Suppressor macrophage treated with lipopolysaccharide for 1 hour (primary cell): Measurements from ENCODE around the gene CHD3.

Experiments
- DNase-seq, 3 donors: peaks; one replicate each; pipeline ENCODE4 v3.0.0-alpha.2; 2020 to 2022

The CHD3 gene

DNA sequence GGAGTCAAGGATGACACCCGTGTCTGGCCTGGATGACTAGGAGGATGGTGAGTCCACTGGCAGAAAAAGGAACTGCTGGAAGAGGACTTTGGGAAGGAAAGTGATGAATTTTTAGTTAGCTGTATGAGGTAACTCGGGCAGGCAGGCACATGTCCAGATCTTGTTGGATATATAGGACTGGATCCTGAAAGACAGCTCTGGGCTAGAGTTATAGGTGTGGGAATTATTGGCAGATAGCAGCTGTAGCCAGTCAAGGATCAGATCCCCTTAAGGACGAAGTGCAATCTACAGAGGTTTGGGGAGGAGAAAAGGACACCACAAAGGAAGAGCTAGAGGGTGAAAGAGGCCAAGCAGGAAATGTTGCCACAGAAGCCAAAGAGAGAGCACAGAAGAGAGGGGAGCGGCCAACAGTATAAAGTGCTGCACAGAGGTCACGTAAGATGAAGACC lies 20.7 kb upstream of the CHD3 start:
- DNase-seq = peak in 2 of 3 donors; percentile 61

DNA sequence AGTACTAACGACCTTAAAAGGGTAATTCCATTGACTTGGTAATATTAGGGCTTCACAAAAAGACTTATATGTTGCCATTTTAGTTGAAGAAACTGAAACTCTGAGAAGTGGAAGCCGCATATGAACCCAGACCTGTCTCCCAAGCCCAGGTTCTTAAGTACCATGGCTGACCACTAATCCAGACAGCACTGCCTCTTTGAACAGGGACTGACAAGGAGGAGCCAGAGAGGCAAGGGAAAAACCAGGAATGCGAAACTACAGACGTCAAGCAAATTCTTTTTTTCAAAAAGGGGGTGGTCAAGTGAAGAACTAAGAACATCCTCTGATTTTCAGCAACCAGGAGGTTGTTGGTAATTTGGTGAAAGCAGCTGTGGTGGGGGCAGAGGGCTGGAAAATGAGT lies 15.5 kb upstream of the CHD3 start:
- peak in 2 of 3 donors; percentile 38 to 43 for DNase-seq

DNA sequence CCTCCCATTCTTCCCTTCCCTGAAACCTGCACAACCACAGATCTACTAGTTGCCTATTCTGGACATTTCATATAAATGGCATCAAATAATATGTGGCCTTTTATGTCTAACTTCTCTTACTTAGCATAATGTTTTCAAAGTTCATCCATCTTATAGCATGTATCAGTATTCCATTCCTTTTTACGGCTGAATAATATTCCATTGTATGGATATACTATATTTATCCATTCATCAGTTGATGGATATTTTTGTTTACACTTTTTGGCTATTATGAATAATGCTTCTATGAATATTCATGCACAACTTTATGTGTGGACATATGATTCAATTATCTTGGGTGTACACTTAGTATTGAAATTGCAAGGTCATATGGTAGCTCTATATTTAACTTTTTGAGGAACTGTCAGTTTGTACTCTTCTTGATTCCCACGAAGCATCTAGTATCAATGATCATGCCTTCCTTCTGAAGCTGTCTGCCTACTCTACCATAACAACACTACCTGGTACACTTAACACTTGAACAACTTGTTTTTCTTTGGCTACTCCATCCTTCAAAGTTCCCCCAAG lies 12.7 kb upstream of the CHD3 start:
- DNase-seq = no peak

DNA sequence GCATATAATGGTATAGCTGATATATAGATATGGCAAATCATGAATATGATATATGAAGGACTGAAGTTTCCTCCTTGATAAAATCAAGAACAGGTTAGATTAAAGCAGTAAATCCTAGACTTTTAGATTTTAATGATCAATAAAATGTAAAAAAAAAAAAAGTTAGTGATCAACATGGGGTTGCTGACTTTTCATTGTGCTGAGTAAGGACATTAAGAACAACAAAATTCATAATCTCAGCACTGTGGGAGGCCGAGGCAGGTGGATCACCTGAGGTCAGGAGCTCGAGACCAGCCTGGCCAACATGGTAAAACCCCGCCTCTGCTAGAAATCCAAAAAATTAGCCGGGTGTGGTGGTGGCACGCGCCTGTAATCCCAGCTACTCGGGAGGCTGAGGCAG lies 10.4 kb upstream of the CHD3 start:
- DNase-seq = no peak

DNA sequence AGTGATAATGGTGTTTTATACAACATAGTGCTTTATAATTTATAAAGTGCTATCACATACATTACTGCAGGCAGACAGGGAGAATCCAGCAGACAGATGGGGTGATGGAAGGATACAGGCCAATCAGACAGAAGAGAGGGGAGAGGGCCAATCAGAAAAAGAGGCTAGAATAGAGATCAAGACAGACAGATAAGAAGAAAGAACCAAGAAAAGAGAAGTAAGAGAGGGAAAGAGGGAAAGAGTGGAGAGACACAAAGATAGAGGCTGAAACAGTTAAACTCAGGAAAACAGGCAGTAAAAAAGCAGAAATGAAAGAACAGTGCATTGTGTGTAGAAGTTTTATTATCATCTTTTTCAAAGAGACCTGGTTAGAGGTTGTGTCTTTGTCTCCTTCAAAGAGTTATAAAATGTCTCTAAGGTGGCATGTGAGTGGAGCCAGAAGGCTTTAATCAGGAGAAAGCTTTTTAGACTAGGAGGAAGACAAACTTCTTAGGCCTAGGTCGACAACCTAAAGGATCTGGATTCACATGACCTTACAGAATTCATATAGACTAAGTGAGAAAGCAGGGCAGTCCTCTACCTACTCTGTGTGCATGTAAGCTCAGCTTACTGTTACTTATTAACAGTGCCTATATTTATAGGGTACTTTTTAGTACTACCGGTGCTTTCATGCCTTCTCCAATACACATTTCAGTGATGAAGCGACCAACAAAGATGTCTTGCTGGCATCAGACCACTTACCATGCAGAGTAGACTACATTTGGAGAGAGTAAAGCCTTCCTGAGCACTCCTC lies 8.3 kb upstream of the CHD3 start:
- DNase-seq = no peak

DNA sequence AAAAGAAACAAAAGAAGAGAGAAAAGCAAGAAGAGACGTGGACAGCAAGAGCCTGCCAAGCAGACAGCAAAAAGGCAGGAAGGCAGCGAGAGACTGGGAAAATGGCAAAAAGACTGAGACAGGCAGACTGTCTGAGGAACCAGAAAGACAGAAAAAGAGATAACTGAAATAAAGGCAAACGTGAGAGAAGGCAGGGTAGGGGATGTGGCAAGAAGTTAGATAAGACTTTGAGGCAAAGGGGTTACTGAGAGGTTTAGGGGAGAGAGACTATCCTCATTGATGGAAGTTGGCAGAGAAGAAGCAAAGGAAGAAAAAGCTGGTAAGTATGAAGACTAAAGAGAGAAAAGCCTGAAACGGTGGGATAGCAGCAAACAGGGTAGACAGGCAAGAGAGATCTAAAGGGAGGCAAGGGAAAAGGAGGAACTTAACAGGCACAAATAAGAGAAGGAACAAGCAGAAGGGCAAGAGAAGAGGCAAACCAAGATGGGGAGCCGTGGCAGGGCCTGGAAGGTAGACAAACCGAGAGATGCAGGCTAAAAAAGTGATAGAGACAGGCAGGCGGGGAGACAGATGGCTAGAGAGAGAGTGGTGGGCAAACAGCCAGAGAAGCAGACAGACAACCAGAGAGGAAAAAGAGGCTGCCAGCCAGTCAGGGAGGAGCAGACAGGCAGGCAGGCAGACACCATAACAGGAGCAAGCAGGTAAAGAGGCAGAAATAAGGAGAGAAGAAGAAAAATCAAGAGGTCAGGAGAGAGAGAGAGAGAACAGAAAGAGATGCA lies 7.1 kb upstream of the CHD3 start:
- no peak for DNase-seq

DNA sequence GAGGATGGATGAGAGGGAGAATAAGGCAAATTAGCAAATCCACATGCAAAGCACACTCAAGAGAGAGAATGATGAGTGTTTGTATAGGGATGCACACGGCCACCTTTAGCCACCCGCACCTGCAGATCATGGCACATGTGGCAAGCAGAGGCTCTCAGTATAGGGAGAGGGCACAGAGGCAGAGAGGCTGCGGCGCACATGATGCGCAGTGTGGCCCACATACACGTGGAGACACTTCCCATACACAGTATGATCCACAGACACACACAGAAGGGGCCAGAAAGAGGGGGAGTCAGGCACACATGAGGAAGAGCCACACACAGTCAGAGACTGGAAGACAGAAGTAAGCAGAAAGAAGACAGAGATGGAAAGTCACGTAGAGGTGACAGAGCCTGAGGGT lies 6.5 kb upstream of the CHD3 start:
- DNase-seq = no peak

DNA sequence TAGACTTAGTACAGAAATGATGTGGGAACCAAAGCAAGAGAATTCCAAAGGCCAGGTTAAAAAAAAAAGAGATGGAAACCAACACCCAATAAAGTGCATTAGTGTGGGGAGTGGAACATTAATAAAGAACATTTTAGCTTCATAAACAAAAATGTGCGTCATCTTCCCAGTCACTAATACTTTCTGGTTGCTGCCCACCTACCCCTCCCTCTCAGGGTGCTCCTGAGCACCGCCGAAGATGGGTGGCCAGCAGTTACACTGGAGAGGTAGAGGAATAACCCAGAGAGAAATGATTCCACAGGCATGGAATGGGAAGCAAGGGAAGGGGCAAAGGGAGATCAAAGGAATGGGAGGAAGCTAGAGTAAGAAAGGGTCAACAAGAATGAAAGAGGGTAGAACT lies 6.0 kb upstream of the CHD3 start:
- DNase-seq = no peak

DNA sequence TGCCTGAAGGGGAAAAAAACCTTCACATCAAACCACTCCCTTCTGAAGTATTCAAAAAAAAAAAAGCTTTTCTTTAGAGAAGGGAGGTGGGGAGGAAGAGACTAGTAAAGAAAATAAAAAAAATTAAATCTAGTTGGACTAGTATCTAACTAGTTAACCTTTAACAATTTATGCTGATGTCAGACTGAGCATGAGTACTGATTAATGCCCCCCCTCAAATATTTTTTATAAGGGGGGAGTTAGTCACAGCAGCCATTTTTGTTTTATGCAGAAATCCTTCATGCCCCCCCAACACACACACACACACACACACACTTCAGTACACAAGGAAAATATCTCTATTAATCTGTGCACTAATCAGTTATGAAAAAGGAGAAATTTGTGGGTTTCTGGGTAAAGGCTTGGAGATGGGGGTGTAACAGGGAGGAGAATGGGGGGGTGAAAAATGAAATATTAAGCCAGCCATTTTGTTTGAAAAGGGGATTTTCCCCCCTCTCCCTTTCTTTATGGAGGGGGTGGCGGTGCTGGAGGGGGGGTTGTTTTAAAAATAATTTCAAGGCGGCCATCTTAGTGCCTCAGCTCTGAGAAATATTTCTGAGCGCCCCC lies 4.7 kb upstream of the CHD3 start:
- DNase-seq = no peak

DNA sequence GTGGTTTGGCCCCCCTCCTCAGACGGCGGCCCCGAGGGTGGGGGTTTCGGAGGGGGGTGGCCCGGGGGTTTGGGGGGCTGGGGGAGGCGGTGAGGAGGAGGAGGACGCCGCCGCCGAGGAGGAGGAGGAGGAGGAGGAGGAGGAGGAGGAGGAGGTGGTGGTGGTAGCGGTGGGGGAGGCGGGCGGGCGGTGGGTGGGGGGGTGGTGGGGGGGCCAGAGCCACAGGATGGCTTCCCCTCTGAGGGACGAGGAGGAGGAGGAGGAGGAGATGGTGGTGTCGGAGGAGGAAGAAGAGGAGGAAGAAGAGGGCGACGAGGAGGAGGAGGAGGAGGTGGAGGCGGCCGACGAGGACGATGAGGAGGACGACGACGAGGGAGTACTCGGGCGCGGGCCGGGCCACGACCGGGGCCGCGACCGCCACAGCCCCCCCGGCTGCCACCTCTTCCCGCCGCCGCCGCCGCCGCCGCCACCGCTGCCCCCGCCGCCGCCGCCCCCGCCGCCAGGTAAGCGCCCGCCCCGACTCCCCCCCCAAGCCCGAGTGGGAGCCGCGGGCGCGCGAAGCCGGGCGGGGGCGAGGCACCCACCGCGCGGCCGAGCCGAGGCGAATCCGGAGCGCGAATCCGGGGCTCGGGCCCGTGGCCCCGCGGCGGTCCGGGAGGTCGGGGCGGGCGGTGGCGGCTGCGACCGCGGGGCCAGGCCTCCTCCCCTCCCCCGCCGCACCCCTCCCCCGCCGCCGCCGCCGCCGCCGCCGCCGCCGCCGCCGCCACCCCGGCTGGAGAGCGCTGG lies 3.8 kb upstream of the CHD3 start:
- no peak for DNase-seq

DNA sequence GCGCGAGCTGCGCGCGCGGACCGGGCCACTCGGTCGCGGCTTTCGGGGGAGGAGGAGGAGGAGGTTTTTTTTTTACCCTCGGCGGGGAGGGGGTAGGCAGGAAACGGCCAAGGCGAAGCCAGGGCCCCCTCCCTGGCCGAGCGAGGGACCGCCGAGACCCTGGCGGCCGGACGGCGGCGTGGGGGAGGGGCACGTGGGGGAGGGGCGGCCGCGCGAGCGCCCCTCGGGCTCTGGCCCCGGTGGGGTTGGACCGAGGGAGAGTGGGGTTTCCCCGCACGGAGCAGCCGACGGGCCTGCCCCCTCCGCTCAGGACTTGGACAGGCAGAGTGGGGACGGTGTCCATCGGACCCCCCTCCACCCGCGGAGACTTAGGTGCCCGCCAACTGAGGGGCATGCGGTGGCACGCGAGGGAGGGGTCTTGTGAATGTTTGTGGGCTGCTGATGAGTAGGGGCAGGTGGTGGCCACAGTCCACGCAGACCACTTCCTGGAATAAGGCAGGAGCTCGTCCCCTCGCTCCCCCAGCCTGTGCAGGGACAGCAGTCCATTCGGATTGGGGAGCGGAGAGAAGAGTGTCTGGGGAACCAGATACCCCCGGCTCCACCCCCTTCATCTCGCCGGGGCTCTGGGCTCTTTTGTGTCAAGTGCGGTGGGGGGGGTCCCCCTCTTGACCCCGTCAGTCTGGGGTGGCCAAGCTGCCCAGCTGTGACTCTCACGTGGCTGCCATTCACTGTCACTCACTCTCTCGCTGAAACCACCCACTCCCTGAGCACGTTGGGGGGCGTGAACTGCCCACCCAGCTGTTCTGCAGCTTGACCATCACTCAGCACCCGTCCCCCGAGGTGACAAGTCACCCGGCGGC lies 3.0 kb upstream of the CHD3 start:
- peak in 2 of 3 donors; percentile 34 to 66 for DNase-seq

DNA sequence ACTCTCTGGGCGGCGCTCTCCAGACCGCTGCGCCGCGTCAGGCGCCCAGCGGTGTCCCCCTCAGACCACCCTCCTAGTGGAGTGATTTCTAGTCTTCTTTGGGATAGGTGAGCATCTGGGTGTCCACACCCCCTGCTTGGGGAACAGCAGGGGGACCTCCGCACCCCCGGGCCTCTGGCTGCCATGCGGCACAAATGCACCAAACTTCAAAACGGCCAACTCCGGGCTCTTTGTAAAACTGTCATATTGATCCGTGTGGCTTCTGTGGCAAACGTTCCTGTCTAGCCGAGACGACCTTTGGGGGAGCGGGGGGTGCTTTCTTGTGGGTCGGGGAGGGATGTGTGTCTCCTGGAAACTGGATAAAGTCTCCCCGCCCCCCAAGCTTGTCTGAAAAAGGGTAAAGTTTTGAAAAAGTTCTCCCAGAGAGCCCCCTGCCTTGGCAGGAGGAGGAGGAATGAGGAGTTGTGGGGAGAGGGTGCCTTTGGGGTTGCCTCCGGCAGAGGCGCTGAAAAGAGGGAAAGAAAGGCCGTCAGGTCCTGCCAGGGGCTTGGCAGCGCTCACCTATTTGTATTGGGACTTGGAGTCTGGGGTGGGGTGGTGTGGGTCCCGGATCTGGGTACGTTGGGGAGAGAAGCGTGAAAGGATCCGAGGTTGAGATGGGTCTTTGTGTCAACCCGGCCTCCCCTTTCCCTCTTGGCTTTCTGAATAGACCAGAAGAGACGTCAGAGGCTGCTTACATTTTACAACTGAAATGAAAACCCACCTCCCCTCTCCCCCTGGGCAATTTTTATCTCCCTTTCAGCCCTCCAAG lies 2.2 kb upstream of the CHD3 start:
- no peak for DNase-seq

DNA sequence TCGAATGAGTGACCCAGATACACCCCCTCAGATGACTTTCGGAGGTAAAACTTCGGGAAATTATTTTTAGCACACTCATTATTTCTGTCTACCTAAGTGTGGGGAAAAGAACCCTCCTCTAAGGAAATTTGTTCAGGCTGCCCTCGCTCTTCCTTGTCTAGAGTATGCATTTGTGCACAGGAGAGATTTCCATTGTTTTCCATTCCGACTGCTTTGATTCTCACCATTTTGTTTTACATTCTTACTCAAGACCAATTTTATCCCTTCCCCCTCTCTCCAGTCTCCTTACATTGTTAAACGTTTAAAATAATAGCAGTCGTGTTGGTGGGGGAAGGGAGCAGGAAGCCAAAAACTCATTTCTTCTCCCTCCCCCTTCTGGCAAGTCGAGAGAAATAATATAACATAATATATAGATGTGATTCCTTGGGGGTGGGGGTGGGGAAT lies 1.5 kb upstream of the CHD3 start:
- no peak for DNase-seq

DNA sequence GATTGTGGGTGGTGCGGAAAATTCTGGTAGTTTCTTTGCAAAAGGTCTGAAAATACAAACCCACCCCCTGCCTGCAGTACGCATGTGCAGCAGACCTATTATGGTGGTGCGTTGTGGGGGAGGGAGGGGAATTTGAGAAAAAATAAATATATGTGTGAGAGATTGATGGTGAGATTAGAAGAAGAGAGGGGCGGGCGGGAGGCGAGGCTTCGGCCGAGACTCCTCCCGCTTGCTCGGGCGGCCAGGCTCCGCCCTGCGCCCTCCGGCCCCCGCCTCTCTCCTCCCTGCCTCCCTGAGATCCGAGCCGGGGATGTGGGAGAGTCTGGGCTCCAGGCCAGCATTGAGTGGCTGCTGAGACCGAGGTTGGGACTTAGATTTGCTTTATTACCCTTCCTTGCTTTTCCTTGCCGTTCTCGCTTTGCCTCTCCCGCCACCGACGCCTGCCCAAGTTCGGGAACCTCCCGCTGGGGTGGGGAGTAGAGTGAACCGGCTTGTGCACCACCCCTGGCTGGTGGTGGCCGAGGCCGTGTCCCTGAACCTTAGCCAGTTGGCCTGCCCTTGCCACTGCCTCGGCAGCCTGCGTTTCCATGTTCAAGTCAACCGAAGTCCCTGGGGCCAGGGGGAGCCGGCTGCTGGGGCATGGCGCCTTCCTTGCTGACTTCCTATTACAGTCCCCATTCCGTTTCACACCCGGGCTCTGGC lies 956 bp upstream of the CHD3 start:
- DNase-seq = peak; percentile 79 to 92 (median 84)

DNA sequence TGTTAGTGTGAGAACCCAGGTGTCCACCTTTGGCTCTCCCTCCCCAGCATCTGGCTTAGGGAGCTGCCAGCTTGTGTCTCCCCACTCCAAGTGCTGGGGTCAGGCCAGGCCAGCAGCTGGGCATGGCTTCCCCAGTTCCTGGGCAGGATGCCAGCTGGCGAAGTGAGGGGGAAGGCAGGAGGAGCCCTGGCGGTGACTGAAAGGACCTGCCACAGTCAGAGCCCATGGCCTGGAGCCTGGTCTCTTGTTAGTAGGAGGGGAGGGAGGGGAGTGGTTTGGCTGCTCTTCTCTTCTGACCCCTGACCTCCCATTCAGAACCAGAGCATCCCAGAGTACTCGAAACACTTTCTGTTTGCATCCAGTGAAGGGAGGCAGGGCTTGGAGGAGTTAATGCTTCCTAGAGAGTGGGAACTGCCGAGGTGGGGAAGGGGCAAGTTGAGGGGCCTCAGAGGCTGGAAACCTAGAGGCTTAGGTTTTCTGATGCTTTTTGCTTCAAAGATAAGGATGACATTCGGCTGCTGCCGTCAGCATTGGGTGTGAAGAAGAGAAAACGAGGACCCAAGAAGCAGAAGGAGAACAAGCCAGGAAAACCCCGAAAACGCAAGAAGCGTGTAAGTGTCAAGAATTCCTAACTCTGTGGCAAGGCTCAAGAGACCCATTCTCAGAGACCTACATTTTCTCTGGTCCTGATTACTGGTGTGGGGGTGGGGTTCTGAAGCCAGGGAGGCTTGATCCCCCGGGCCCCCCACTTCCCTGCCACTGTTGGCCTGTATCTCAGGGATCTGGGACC lies 772 bp downstream of the CHD3 start:
- DNase-seq = peak; percentile 94 to 96 (median 95)

DNA sequence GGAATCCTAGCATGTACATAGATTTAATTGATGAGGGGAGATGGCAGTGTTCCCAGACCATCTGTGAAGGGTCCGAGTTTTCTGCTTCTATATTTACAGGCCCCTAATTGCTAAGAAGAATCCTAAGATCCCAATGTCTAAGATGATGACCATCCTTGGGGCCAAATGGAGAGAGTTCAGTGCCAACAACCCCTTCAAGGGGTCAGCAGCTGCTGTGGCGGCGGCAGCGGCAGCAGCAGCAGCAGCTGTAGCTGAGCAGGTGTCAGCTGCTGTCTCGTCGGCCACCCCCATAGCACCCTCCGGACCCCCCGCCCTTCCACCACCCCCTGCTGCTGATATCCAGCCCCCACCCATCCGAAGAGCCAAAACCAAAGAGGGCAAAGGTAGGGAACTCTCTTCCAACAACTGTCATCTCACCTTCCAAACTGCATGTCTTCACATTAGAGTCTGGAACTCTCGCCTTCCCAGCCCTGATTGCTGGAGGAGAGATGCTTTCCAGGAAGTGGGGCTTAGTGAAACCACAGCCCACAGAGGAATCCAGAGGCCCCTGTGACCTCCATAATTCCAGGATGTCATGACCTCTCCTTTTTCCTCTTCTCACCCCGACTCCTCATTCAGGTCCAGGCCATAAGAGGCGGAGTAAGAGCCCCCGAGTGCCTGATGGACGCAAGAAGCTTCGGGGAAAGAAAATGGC lies 4.7 kb downstream of the CHD3 start:
- DNase-seq = no peak

DNA sequence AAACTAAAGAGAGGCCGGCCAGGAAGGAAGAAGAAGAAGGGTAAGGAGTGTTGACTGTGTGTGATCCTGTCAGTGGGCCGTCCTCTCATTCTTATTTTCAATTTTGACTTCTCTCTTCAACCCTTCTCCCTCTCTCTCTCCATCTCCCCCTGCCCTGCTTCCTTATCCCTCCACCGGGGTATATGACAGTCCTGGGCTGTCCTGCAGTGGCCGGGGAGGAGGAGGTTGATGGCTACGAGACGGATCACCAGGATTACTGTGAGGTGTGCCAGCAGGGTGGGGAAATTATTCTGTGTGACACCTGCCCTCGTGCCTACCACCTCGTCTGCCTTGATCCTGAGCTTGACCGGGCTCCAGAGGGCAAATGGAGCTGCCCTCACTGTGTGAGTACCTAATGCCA lies 5.6 kb downstream of the CHD3 start:
- DNase-seq = no peak

DNA sequence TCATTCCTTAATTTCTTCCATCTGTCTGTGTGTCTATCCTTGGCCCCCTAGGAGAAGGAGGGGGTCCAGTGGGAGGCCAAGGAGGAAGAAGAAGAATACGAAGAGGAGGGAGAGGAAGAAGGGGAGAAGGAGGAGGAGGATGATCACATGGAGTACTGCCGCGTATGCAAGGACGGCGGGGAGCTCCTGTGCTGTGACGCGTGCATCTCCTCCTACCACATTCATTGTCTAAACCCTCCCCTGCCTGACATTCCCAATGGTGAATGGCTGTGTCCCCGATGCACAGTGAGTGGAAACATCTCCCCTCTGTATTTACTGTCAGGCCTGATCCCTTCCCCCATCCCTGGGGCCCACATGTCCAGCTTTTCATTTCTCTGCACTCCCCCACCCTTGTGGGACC lies 6.3 kb downstream of the CHD3 start:
- no peak for DNase-seq

DNA sequence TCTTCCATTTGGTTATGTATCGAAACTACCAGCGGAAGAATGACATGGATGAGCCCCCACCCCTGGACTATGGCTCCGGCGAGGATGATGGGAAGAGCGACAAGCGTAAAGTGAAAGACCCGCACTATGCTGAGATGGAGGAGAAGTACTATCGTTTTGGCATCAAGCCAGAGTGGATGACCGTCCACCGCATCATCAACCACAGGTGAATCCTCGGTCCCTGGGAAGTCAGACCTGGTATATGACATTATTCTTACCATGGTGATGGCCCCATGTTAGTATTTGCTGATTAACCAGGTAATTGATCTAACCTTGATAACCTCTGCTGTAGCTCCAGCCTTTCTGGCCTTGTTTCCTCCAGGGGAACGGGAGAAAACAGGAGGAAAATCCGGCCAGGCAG lies 8.5 kb downstream of the CHD3 start:
- no peak for DNase-seq
